Measurements from ENCODE around the gene SERPINF2.

GRCh38 chr17:1718362-1719165, 24.1 kb upstream of the SERPINF2 start:
- TF ChIP-seq CTCF (IDR thresholded peaks at IDR 0.05): no peak
- no peak for TF ChIP-seq POLR2A (IDR thresholded peaks at IDR 0.05)
